Panc1 (cell line): ENCODE data around the gene CYP27B1.

Experiments
- CTCF ChIP-seq: fragments of 450-650 bp; IDR thresholded peaks from 2 replicates; pipeline ENCODE4 v1.5.1; 2017; ENCODE audit warnings: mild to moderate bottlenecking
- REST ChIP-seq, 2 experiments: IDR thresholded peaks; 2 replicates each; pipeline ENCODE4 v1.6.1; 2011 to 2012; ENCODE audit warnings: low read depth in 2 of 2, control low read depth in 1 of 2, low read length in 1 of 2, mild to moderate bottlenecking in 1 of 2, moderate library complexity in 1 of 2; ENCODE audit not compliant: insufficient read depth in 1 of 2

DNA sequence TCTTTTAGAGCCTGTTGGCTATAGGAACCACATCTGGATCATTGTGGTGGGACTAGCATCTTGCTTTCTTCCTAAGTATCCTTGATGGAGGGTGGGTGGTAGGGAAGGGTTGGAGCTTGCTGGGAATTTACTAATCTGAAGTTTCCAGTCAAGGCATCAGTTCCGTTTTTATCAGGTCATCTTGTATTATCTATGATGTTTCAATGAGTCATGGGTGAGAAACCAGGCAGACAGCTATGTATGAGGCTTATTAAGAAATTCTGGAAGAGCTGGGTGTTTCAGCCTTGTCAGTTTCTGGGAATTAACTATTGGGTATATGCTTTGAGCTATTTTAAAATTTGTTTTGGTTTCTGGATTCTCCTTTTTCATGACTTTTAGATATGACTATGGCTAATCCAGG, 27.0 kb upstream of the CYP27B1 start:
- TF ChIP-seq CTCF (no peak), REST (IDR thresholded peaks at IDR 0.05; ENCODE audit: insufficient read depth in 1 of 2, low read depth in 2 of 2, low read length in 1 of 2) (no peak)
